Activated B cell treated with CpG ODN at 0.5 μM for 24 hours (primary cell): ENCODE measurements around the gene CDKN3. TPM values are rescaled to one million over a fixed set of nuclear protein-coding genes. Genes with fewer than 3 reads are reported as not detected.

Experiments used
- ATAC-seq: fragments of 200-7000 bp; cut with Tn5 transposase; one replicate; pipeline ENCODE4 v1.10.0; 2021; ENCODE audit warnings: low read depth, mild to moderate bottlenecking, moderate library complexity
- CTCF ChIA-PET: fragments of 350-600 bp; sonication (Branson Sonifier 250); formaldehyde crosslinking; loops from one replicate; lab custom pipeline; 2021; ENCODE audit warnings: antibody characterized with exemption; lab: Charles Lee
- POLR2A ChIA-PET: fragments of 350-600 bp; sonication (Branson Sonifier 250); formaldehyde crosslinking; loops from one replicate; lab custom pipeline; 2021; ENCODE audit warnings: antibody characterized with exemption; lab: Charles Lee
- DNase-seq: peaks from one replicate; pipeline ENCODE4 v3.0.0; 2022
- H3K27ac Mint-ChIP-seq: one replicate; pipeline ENCODE4 v1.8.0; 2020; ENCODE audit warnings: mixed read lengths
- H3K27me3 Mint-ChIP-seq: one replicate; pipeline ENCODE4 v1.8.0; 2021; ENCODE audit warnings: mixed read lengths
- H3K36me3 Mint-ChIP-seq: one replicate; pipeline ENCODE4 v1.8.0; 2021; ENCODE audit warnings: low read depth, mixed read lengths
- H3K4me1 Mint-ChIP-seq: one replicate; pipeline ENCODE4 v1.8.0; 2021; ENCODE audit warnings: mixed read lengths
- H3K4me3 Mint-ChIP-seq: one replicate; pipeline ENCODE4 v1.8.0; 2020; ENCODE audit warnings: mild to moderate bottlenecking, mixed read lengths
- H3K9me3 Mint-ChIP-seq: one replicate; pipeline ENCODE4 v1.8.0; 2020; ENCODE audit warnings: mixed read lengths
- intact Hi-C: fragments of 100-400 bp; cut with micrococcal nuclease; formaldehyde crosslinking; loops from one replicate; pipeline ENCODE4 v1.15.1; 2024
- total RNA-seq: library from RNA; stranded (reverse); gene quantifications from 2 replicates; pipeline ENCODE4 v1.2.3, GENCODE V29; 2022
- TF ChIP-seq, protein P1 (sequence below): fragments of 200-600 bp; IDR thresholded peaks from one replicate; pipeline ENCODE4 v1.8.0; 2022; ENCODE audit warnings: antibody characterized with exemption, mild to moderate bottlenecking

CDKN3 gene
- total RNA-seq, 1 donor from 2014 or later, result 0.91 TPM

DNA sequence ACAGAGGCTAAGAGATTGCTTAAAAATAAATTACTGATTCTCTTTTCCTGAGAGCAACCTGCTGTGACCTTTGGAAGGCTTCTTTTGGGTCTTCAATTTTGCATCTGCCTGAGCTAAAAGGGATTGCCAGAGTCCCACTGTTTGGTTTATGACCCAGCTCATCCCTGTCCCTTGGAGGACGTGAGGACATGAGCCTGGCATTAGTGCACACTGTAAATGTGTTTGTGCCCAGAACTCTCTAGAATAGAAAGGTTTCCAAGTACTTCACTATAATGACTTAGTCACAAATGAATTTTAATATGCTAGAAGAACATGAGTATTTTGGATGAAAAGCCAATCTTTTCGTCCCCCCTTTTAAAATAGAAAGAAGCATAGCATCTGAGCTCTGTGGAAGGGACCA, 47.1 kb upstream of the CDKN3 start:
- DNase-seq (no peak), ATAC-seq (no peak)
- Mint-ChIP-seq H3K27ac (no peak overlapping the region), H3K4me3 (no peak overlapping the region), H3K36me3 (no peaks in the 10 kb centered on the region), H3K4me1 (peaks cover under 1% of the 10 kb centered on the region), H3K27me3 (peaks cover 4% of the 10 kb centered on the region), H3K9me3 (peaks cover 3% of the 10 kb centered on the region)
- intact Hi-C loops, result loop anchor here (5.0 kb wide), 2 partner anchors 1292 to 1527 kb away; no protein-coding TSS in a partner anchor
- TF ChIP-seq, protein P1, sequence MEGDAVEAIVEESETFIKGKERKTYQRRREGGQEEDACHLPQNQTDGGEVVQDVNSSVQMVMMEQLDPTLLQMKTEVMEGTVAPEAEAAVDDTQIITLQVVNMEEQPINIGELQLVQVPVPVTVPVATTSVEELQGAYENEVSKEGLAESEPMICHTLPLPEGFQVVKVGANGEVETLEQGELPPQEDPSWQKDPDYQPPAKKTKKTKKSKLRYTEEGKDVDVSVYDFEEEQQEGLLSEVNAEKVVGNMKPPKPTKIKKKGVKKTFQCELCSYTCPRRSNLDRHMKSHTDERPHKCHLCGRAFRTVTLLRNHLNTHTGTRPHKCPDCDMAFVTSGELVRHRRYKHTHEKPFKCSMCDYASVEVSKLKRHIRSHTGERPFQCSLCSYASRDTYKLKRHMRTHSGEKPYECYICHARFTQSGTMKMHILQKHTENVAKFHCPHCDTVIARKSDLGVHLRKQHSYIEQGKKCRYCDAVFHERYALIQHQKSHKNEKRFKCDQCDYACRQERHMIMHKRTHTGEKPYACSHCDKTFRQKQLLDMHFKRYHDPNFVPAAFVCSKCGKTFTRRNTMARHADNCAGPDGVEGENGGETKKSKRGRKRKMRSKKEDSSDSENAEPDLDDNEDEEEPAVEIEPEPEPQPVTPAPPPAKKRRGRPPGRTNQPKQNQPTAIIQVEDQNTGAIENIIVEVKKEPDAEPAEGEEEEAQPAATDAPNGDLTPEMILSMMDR, result no peak
- ChIA-PET POLR2A (no interaction called here), CTCF (interaction anchor here (1.8 kb wide), 1 partner anchor 1054 kb away, joined by 6 read pairs; no protein-coding TSS in a partner anchor)

DNA sequence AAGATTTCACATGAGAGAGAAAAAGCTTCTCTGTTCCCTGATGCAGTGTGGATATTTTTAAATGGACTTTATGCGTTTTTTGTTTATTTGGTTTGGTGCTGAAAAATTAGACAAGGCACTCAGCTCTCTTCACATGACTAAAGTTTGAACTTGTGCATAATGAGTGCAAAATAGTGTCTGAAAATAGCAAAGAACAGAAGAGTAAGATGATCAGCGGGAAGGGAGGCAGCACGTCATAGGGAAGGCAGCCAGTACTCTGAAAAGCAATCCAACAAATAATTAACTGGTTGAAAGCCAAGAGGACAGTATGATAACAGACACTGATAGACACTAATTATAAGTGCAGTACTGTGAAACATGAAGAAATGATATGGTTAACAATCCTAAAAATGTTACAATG, 46.6 kb upstream of the CDKN3 start:
- Mint-ChIP-seq H3K4me3 (no peak overlapping the region), H3K4me1 (no peaks in the 10 kb centered on the region), H3K27ac (no peak overlapping the region), H3K36me3 (no peaks in the 10 kb centered on the region), H3K9me3 (peaks cover 3% of the 10 kb centered on the region), H3K27me3 (peaks cover 4% of the 10 kb centered on the region)
- ATAC-seq, result no peak
- CTCF ChIA-PET, result interaction anchor here (1.8 kb wide), 1 partner anchor 1054 kb away, joined by 6 read pairs; no protein-coding TSS in a partner anchor
- no peak for DNase-seq
- TF ChIP-seq, protein P1, result no peak
- intact Hi-C loops, result no loop called here
- POLR2A ChIA-PET, result no interaction called here

DNA sequence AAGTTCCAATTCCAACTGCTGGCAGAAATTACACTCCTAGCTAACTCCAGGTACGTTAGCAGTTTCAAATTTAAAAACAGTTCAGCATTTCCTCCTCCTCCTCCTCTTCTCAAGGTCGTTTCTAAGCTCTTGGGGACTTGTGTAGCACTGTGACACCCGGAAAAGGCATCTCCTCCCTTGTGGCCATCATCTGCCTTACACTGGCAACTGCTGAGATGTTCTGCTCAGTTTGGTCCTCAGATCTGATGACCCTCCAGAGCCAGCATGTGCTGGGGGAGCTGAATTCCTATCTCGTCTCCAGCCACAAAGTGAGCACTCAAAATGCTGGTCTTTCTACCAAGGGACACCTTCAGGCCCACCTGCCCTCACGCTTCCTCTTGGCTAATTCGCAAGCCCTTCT, 43.5 kb upstream of the CDKN3 start:
- H3K9me3 Mint-ChIP-seq, result peaks cover 3% of the 10 kb centered on the region
- H3K27me3 Mint-ChIP-seq, result peaks cover 13% of the 10 kb centered on the region
- CTCF ChIA-PET, result no interaction called here
- POLR2A ChIA-PET, result no interaction called here
- H3K4me3 Mint-ChIP-seq, result no peak overlapping the region
- intact Hi-C loops, result no loop called here
- DNase-seq (no peak), ATAC-seq (no peak)
- no peaks in the 10 kb centered on the region for H3K36me3 Mint-ChIP-seq
- no peaks in the 10 kb centered on the region for H3K4me1 Mint-ChIP-seq
- TF ChIP-seq, protein P1, result no peak
- no peak overlapping the region for H3K27ac Mint-ChIP-seq

DNA sequence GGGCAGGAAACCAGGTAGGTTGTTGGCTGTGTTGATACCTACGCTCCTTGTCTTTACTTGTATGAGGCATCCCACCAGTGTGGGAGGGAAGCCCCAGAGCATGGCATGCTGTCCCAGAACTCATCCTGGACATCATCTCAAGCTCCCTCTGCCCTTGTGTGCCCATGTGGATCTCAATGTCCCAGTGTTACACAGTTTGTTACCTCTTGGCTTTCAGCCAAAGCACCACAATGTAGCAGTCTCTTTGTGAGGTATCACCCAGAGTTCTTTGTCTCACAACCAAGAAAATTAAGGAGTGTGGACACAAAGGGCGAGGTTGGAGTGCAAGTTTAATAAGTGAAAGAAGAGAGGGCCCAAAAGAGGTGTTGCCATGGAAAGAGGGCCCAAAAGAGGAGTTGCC, 43.1 kb upstream of the CDKN3 start:
- ChIA-PET POLR2A (no interaction called here), CTCF (no interaction called here)
- Mint-ChIP-seq H3K9me3 (peaks cover 3% of the 10 kb centered on the region), H3K27me3 (peaks cover 13% of the 10 kb centered on the region), H3K36me3 (no peaks in the 10 kb centered on the region), H3K27ac (no peak overlapping the region), H3K4me1 (no peaks in the 10 kb centered on the region), H3K4me3 (no peak overlapping the region)
- intact Hi-C loops, result no loop called here
- TF ChIP-seq, protein P1, result no peak
- DNase-seq, result no peak
- ATAC-seq, result no peak

DNA sequence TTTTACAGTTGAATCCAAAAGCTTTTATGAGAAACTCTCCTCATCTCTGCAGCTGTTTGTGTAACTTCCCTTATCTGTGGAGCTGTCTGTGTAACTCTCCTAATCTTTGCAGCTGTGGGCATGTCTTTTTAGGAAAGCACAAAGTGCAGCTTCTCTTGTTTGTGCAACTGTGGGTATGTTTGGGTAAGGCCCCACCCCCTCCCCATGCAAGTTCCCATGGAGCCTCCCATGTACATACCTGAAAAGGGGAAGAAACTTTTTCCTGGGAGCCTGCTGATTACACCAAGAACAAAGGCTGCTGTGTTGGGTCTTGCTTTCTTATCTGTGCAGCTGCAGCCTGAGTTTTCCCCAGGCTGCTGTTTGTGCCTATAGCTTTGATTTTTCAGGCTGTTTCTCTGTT, 42.7 kb upstream of the CDKN3 start:
- H3K27me3 Mint-ChIP-seq, result peaks cover 14% of the 10 kb centered on the region
- ATAC-seq, result no peak
- CTCF ChIA-PET, result no interaction called here
- POLR2A ChIA-PET, result no interaction called here
- no peak for DNase-seq
- H3K27ac Mint-ChIP-seq, result no peak overlapping the region
- TF ChIP-seq, protein P1, result no peak
- no peaks in the 10 kb centered on the region for H3K36me3 Mint-ChIP-seq
- no peaks in the 10 kb centered on the region for H3K4me1 Mint-ChIP-seq
- H3K9me3 Mint-ChIP-seq, result peaks cover 3% of the 10 kb centered on the region
- H3K4me3 Mint-ChIP-seq, result no peak overlapping the region
- intact Hi-C loops, result no loop called here
